A673 (cell line): ENCODE results near the gene GUK1. TPM values are rescaled to one million over a fixed set of nuclear protein-coding genes. Genes with fewer than 3 reads are reported as not detected.

Source experiments
- BruUV-seq: library from RNA; stranded (reverse); fragments of 400-500 nt; replicated peaks from 2 replicates; lab custom pipeline; 2021; lab: Mats Ljungman, UMichigan
- CTCF ChIA-PET: fragments of 300-600 bp; sonication (Branson Sonifier 250); formaldehyde crosslinking; loops from one replicate; lab custom pipeline; 2022; ENCODE audit warnings: antibody characterized with exemption; lab: Charles Lee
- POLR2A ChIA-PET: fragments of 300-600 bp; sonication (Branson Sonifier 250); formaldehyde crosslinking; loops from one replicate; lab custom pipeline; 2022; ENCODE audit warnings: antibody characterized with exemption; ENCODE audit not compliant: low non-redundant PET; lab: Charles Lee
- DNase-seq: peaks from one replicate; pipeline ENCODE4 v3.0.0-alpha.2; 2015; ENCODE audit warnings: low spot score
- H3K27ac ChIP-seq: fragments of 200-600 bp; sonication (generic); 2 replicates; pipeline ENCODE4 v1.5.1; 2016; ENCODE audit warnings: mixed run types, low read depth, mild to moderate bottlenecking, mixed read lengths, antibody characterized with exemption, low read length; ENCODE audit not compliant: poor library complexity, severe bottlenecking
- H3K27me3 ChIP-seq: fragments of 200-600 bp; sonication (generic); replicated peaks from 2 replicates; pipeline ENCODE4 v1.6.1; 2017; ENCODE audit warnings: mixed run types, low read depth, mild to moderate bottlenecking, mixed read lengths, antibody characterized with exemption, low read length; ENCODE audit not compliant: insufficient read depth, poor library complexity
- H3K36me3 ChIP-seq: fragments of 200-600 bp; sonication (generic); 2 replicates; pipeline ENCODE4 v1.6.1; 2016; ENCODE audit warnings: mixed run types, mild to moderate bottlenecking, mixed read lengths, antibody characterized with exemption, low read length; ENCODE audit not compliant: insufficient read depth, poor library complexity, severe bottlenecking
- H3K4me1 ChIP-seq: fragments of 200-600 bp; sonication (generic); 2 replicates; pipeline ENCODE4 v1.6.1; 2017; ENCODE audit warnings: mixed run types, mild to moderate bottlenecking, mixed read lengths, antibody characterized with exemption, low read length; ENCODE audit not compliant: insufficient read depth, poor library complexity, severe bottlenecking
- H3K4me3 ChIP-seq: fragments of 200-600 bp; sonication (generic); 2 replicates; pipeline ENCODE4 v1.5.1; 2016; ENCODE audit warnings: low read depth, mixed run types, mild to moderate bottlenecking, mixed read lengths, low read length; ENCODE audit not compliant: poor library complexity, severe bottlenecking
- H3K9me3 ChIP-seq: fragments of 200-600 bp; sonication (generic); 2 replicates; pipeline ENCODE4 v1.6.1; 2016; ENCODE audit warnings: mixed run types, low read depth, mild to moderate bottlenecking, mixed read lengths, antibody characterized with exemption, low read length; ENCODE audit not compliant: poor library complexity, severe bottlenecking
- CTCF ChIP-seq: fragments of 300-800, 200-600 bp; sonication (generic); conservative IDR thresholded peaks from 2 replicates; pipeline ENCODE4 v1.5.1; 2017; ENCODE audit warnings: low read depth, mild to moderate bottlenecking, antibody characterized with exemption, low read length, moderate library complexity, mixed read lengths
- EZH2 ChIP-seq: fragments of 200-600 bp; sonication (generic); IDR thresholded peaks from 2 replicates; pipeline ENCODE4 v1.6.1; 2017; ENCODE audit warnings: borderline replicate concordance, low read depth, mild to moderate bottlenecking, mixed read lengths, antibody characterized with exemption, low read length; ENCODE audit not compliant: poor library complexity, severe bottlenecking
- intact Hi-C: fragments of 100-400 bp; cut with micrococcal nuclease; formaldehyde crosslinking; loops from one replicate; pipeline ENCODE4 v1.10.0; 2022; ENCODE audit not compliant: unreplicated experiment
- total RNA-seq: library from RNA; stranded (reverse); gene quantifications from 2 replicates; pipeline ENCODE4 v1.2.3, GENCODE V29; 2021

GUK1 gene
- total RNA-seq, 1 experiment from 2014 or later = 130 TPM

DNA sequence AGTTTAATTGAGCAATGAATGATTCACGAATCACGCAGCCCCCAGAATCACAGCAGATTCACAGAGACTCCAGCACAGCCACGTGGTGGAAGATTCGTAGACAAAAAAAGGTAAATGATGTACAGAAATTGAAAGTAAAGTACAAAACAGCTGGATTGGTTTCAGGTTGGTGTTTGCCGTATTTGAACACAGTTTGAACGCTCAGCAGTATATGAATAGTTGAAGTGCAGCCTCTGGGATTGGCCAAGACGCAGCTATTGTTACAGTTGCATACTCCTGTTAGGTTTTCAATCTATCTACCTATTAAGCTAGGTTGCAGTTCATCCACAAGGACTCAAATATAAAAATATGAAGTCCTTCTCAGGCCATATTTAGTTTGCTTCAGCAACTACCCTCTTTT is 27.9 kb upstream of the GUK1 start:
- CTCF ChIA-PET = no interaction called here
- H3K36me3 ChIP-seq = no peaks in the 10 kb centered on the region
- no peak for DNase-seq
- H3K4me3 ChIP-seq = no peak overlapping the region
- POLR2A ChIA-PET = no interaction called here
- no peaks in the 10 kb centered on the region for H3K27me3 ChIP-seq
- no TSS peak for BruUV-seq
- intact Hi-C loops = no loop called here
- H3K9me3 ChIP-seq = peaks cover 5% of the 10 kb centered on the region
- no peak for TF ChIP-seq EZH2
- no peak for TF ChIP-seq CTCF
- no peak overlapping the region for H3K27ac ChIP-seq
- H3K4me1 ChIP-seq = peaks cover 5% of the 10 kb centered on the region

DNA sequence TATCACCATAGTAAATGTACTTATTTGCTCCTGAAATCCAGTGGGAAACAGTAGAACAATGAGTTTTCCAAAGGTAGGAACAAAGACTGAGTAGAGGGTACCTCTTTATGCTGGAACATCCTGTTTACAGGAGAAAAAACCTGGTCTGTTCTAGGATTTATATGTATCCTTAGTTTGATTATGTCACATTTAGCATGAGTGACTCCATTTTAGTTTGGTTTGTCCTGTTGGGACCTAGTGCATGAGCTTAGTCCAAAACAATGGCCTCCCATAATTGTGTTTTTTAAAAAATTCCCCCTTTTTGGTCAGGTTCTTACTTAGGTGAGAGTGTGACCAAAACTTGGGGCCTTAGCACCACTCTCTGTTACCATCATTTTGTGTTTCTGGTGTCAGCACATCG is 27.5 kb upstream of the GUK1 start:
- CTCF ChIA-PET = no interaction called here

GRCh38 chr1:228114827-228115226 is 25.3 kb upstream of the GUK1 start:
- H3K4me1 ChIP-seq = peaks cover 5% of the 10 kb centered on the region
- no TSS peak for BruUV-seq
- CTCF ChIA-PET = no interaction called here

More for the DNA sequence above, 27.5 kb upstream of the GUK1 start:
- H3K9me3 ChIP-seq = peaks cover 9% of the 10 kb centered on the region
- intact Hi-C loops = no loop called here
- no peak for DNase-seq
- H3K36me3 ChIP-seq = no peaks in the 10 kb centered on the region
- H3K4me1 ChIP-seq = peaks cover 5% of the 10 kb centered on the region
- BruUV-seq = no TSS peak
- POLR2A ChIA-PET = no interaction called here
- TF ChIP-seq EZH2 (no peak), CTCF (no peak)
- H3K4me3 ChIP-seq = no peak overlapping the region
- H3K27ac ChIP-seq = no peak overlapping the region
- H3K27me3 ChIP-seq = no peaks in the 10 kb centered on the region

More at GRCh38 chr1:228114827-228115226, 25.3 kb upstream of the GUK1 start:
- Histone ChIP-seq H3K27me3 (no peaks in the 10 kb centered on the region), H3K36me3 (no peaks in the 10 kb centered on the region), H3K27ac (no peak overlapping the region), H3K9me3 (peaks cover 27% of the 10 kb centered on the region), H3K4me3 (no peak overlapping the region)
- TF ChIP-seq CTCF (no peak), EZH2 (no peak)
- DNase-seq = no peak
- POLR2A ChIA-PET = no interaction called here
- intact Hi-C loops = no loop called here
